CMK (cell line): ENCODE results near the gene SNX30.

Experiments
- DNase-seq: peaks from one replicate; pipeline ENCODE4 v3.0.0-alpha.2; 2010; ENCODE audit warnings: low read depth

Gene SNX30

GRCh38 chr9:112858005-112858404 lies 107.4 kb downstream of the SNX30 start:
- DNase-seq: no peak

DNA sequence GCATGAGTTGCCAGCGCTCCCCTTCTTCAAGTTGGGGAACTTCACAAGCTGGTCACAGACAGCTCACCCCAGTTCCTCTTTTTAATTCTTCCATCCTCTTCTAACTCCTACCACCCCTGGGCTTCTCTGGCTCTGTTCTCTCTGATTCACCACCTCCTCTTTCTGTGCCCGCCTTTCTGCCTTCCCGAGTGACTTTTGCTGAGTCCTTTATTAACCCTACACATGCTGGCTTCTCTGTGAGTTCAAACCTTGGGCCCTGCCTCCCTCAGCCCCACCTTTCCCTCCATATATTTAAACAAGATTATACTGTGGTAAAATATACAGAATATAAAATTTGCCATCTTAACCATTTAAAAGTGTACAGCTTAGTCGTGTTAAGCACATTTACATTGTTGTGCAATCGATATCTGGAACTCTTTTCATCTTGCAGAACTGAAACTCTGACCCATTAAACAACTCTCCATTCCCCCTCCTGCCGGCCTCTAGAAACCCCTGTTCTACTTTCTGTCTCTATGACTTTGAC lies 108.1 kb downstream of the SNX30 start:
- DNase-seq: no peak

- no peak for DNase-seq
Measured at GRCh38 chr9:112860451-112860850, 109.9 kb downstream of the SNX30 start.

DNA sequence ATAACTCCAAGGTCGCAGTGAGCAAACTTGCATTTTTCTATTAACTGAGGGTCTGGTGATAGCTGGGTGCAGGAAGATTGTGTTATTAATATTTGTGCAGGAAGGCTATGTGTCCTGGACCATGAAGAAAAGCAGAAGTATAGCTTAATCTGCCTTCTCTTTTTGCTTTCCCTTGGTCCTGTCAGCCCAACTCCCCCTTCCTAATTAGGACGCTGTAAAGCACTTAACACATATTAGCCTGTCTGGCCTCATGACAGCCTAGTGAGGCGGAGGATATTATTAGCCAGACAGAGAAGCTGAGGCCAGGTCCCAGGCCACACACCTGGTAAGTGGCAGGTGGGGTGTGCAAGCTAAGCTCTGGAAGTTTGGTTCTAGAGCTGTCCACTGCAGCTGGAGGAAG lies 110.6 kb downstream of the SNX30 start:
- no peak for DNase-seq

DNA sequence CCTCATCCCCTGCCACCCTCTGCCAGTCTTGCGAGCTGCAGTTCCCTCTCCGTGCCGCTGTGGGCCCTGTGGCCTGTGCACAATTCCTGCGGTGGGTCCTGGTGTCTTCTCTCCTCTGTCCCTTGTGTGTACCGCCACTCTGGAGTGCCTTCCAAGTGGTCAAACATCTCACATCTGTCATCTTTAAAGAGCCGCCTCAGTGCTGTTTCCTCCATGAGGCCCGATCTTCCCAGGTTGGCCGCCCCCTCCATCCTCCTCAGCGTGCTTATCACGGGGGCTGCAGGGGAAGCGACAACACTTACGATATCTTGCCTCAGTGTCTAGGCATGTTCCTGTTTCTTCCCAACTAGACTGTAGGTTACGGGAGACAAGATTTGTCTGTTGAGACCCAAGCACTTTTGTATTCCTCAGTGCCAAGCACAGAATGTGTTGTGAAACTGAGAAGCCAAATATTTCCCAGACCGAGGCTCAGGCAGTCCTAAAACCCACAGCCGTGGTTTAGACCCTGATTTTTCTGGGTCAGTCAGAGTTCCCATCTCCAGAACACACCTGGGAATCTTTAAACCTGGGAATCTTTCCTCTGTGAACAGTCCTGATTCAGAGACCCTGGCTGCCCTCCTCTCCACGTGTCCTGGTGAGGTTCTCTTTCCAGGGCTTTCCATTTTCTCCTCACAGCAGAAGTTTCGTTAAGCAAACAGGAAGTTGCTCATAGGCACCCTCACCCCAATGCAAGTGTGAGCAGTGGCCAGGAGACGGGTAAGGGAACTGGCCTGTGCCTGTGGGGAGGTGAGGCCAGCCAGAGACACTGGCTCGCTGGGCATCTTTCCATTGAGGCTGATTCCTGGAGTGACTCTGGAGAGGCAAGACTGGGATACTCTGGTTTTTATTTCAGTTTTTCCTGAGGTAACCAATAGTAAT lies 111.3 kb downstream of the SNX30 start:
- peak; percentile 52 for DNase-seq

DNA sequence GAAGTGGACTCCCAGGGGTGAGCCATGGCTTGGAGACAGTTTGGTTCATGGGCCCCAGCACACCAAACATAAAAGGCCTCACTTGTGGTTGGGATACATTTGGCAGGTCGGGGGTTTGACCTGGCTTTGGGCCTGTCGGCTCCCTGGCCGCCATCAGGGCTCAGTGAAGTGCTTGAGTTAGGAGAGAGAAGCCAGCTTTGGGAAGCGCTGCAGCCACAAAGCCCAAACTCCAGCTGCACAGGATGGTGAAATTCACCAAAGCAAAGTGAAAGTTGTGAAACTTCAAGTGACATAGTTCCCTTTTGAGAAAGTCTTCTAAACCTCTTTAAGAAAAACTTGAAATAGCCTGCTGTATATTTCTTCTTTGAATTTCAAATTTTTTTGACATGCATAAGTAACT lies 112.7 kb downstream of the SNX30 start:
- no peak for DNase-seq

- DNase-seq: no peak
Measured at GRCh38 chr9:112863746-112864145, 113.2 kb downstream of the SNX30 start.

- DNase-seq: no peak
Measured at GRCh38 chr9:112864403-112864802, 113.8 kb downstream of the SNX30 start.

DNA sequence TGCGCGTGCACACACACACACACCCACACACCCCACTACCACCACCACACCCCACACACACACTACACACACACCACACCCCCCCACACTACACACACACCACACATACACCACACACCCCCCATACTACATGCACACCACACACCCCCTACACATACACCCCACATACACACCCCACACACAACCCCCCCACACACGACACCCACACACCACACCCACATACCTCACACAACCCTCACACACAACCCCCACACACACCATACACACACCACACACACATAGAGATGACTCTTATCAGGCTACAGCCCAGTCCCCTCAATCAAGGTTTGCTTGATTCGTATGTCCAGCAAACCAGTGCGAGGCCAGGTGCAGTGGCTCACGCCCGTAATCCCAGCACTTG lies 114.4 kb downstream of the SNX30 start:
- DNase-seq: no peak

DNA sequence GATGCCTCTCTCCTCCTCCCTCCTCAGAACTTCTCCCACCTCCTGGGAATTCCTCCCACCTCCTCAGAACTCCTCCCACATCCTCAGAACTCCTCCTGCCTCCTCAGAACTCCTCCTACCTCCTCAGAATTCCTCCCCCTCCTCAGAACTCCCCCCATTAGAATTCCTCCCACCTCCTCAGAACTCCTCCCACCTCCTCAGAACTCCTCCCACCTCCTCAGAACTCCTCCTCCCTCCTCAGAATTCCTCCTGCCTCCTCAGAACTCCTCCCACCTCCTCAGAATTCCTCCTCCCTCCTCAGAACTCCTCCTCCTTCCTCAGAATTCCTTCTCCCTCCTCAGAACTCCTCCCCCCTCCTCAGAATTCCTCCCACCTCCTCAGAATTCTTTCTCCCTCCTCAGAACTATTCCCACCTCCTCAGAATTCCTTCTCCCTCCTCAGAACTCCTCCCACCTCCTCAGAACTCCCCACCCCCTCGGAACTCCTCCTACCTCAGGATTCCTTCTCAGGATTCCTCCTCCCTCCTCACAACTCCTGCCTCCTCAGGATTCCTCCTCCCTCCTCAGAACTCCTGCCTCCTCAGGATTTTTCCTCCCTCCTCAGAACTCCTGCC lies 116.2 kb downstream of the SNX30 start:
- DNase-seq: no peak

DNA sequence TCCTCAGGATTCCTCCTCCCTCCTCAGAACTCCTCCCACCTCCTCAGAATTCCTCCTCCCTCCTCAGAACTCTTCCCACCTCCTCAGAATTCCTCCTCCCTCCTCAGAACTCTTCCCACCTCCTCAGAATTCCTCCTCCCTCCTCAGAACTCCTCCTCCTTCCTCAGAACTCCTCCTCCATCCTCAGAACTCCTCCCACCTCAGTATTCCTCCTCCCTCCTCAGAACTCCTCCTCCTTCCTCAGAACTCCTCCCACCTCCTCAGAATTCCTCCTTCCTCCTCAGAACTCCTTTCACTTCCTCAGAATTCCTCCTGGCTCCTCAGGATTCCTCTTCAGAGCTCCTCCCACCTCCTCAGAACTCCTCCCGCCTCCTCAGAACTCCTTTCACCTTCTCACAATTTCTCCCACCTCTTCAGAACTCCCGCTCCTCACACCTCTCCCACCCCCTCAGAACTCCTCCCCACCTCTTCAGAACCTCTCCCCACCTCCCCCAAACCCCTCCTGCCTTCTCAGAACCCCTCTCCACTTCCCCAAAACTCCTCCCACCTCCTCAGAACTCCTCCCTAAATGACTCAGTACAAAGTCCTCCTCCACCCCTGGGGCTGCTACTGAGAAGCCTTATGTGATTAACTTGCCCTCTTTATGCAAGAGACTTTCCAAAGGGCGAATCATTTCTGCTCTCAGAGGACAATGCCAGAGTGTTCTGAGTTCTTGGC lies 116.9 kb downstream of the SNX30 start:
- no peak for DNase-seq

DNA sequence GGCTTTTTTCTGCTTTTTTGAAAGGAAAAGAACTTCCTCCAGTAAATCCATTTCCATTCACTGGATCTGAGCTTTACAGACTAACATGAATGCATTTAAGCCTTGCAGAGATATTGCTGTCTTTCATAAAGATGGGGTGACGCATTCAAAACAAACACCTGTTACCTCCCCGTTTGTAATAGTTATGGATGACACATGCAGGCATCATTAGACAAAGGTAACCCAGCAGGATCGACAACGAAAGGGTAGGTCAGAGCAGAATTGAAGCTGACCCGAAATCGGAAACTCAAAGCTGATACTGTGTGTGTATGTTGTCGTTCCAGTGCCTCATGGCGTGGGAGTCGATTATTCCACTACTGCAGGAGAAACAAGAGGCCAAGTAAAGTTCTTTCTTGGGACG lies 117.9 kb downstream of the SNX30 start:
- DNase-seq: no peak

GRCh38 chr9:112869041-112869529 lies 118.5 kb downstream of the SNX30 start:
- DNase-seq: no peak

DNA sequence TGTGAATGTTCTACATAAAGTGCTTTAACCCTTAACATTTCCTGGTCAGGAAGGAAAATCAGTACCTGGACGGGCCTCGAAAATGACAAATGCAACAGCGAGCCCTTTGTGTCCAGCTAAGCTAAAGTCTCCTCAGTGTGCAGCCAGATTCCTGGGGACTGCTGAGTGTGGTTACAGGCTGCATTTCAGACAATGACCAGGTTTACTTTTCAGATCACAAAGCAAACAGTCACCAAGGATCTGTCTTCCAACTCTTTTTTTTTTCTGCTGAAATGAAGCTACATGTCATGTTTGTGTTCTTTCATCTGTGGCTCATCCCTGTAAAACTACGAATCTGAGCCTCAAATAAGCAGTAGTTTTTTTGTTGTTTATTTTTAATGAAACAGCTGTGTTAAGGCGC lies 119.4 kb downstream of the SNX30 start:
- no peak for DNase-seq

- no peak for DNase-seq
Measured at GRCh38 chr9:112870556-112870955, 120.0 kb downstream of the SNX30 start.

- DNase-seq: no peak
Measured at GRCh38 chr9:112872019-112872418, 121.5 kb downstream of the SNX30 start.

- DNase-seq: no peak
Measured at GRCh38 chr9:112873773-112874405, 123.3 kb downstream of the SNX30 start.

DNA sequence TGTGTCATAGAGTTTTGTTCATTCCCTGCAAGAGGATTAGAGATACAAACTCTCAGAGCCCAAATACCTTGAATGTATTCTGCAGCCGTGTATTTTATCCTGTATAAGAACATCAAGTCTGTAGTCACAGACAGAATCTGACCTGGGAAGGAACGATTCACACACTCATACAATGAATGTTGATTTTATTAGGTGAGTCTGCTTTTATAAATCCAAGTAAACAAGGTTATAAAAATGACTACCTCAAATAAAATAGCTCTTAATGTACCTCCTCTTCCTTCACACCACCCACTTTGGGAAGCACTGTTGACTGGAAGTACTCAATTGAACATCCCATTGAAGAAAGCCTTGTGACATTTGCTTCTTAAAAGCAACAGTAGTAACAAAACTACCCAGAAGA lies 128.2 kb downstream of the SNX30 start:
- DNase-seq: no peak

DNA sequence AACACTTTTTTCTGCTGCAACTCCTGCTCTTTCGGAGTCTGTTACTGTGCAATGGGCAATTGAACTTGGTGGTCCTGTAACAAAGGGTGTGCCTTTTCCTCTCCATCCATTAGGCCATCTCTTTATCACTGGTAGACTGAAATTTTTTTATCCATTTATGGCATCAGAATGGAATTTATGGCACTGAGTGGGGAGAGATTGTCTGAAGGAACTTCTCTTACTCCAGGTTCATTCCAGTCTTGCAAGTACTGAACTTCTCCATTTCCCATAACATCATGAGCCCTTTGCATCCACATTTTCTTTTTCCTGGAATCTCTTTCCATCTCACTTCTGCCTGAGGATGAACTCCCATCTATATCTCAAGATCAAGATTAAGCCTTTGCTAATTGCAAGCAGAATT lies 130.1 kb downstream of the SNX30 start:
- DNase-seq: no peak

GRCh38 chr9:112881331-112881730 lies 130.8 kb downstream of the SNX30 start:
- no peak for DNase-seq

DNA sequence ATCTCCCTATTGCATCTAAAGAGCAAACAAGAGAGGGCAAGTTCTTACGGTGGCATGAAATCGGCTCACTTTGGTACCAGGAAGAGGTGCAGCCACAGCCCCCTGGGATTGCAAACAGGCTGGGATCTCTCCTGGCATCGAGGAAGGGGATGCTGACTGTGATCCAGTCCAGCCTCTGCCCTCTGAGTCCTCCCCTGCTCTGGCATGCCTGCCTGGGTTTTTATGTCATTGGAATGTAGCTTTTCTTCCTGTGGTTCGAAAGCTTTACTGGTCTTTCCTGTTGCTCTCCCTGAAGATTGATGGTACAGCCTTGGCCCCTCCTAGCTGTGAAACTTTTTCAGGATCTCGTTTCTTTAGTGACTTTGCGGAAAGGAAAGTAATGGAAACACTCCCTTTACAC lies 133.5 kb downstream of the SNX30 start:
- no peak for DNase-seq

DNA sequence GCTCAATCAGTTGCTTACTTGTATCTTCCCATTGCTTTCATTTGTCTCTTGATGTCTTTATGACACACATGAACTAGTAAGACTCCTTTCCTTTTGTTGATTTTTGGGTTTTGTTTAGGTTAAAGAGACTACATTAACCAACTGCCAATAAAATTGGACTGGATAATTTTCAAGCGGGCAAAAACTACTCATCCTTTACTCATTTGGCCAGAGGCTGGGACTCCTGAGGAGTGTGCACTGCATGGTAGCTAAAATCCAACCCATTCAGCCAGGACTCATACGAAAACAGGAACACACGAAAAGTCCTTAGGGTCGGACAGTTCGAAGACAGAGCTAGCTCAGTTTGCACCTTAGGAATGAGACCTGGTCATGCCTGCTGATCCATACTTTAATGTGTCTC lies 134.2 kb downstream of the SNX30 start:
- no peak for DNase-seq
